Pancreas (tissue), 8 donors: ENCODE data around the gene CTIF. TPM values are rescaled to one million over a fixed set of nuclear protein-coding genes. Genes with fewer than 3 reads are reported as not detected.

ENCODE experiments used
- microRNA-seq, 2 donors: library from miRNA; unstranded; fragments of <30 nt; microRNA quantifications; one replicate each; pipeline versions ENCODE4 to v1.1.0, GENCODE V29; 2019 to 2020
- polyA plus RNA-seq, 2 donors: library from polyadenylated mRNA; stranded (reverse); fragments of 200-250 nt; gene quantifications; one replicate each; pipeline ENCODE4 v1.2.3, GENCODE V29; 2013
- total RNA-seq, 6 donors: library from RNA; stranded (reverse); fragmentation: NEBNext Ultra II Directional in 4 of 6; extraction: Animal tissue kit (Norgen Biotek cat#: 25700) in 4 of 6; gene quantifications; one replicate each; pipeline versions ENCODE4 v1.2.1 to v1.2.4, GENCODE V29; 2021 to 2023
- donor health status: healthy with polysubstance abuse.
- donor health status: DM: no; HTN: no; CAD: no; lungs with moderate emphysema.
- donor health status: DM: no; HTN: no; CAD: no.
- donor health status: Bipolar disorder and iron deficiency.
- donor health status: DM: yes; HTN: yes; CAD: no.
- donor health status: DM: no; HTN: no; CAD: no.
- donor health status: DM: no; HTN: no; CAD: no.
- donor health status: DM: yes; HTN: yes; CAD: no.

Gene CTIF
- total and polyA plus RNA-seq, 8 donors, result 15.1 to 27.4 (median 16.7) TPM

Small RNAs within 50 kb of the gene (microRNA-seq; reads per million reads assigned to microRNA genes)
- 0 to 0.39 reads per million in 2 donors for gene MIR4743

Other genes starting within 250 kb of the CTIF start
- 1 to 10 TPM in 4 of 6 donors, under 1 TPM in 2; 0.35 to 1.7 (median 1.1) TPM for gene ZBTB7C, start 129.6 kb upstream of the CTIF start, total RNA-seq
- under 1 TPM; 0.45 to 0.57 TPM for gene ZBTB7C, start 129.6 kb upstream of the CTIF start, polyA plus RNA-seq